Measurements from ENCODE around the gene MAJIN. TPM values are rescaled to one million over a fixed set of nuclear protein-coding genes. Genes with fewer than 3 reads are reported as not detected.

MAJIN gene
- total and polyA plus RNA-seq, 9 of the 15 experiments (the other 6 are each of a cell fraction or from before 2014, with no cell fraction given), result 0.17 to 0.83 (median 0.24) TPM; not detected in 2

- TF ChIP-seq, protein P1, sequence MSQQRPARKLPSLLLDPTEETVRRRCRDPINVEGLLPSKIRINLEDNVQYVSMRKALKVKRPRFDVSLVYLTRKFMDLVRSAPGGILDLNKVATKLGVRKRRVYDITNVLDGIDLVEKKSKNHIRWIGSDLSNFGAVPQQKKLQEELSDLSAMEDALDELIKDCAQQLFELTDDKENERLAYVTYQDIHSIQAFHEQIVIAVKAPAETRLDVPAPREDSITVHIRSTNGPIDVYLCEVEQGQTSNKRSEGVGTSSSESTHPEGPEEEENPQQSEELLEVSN (IDR thresholded peaks at IDR 0.05; ENCODE audit: borderline replicate concordance in 1 of 2, extremely low read depth in 1 of 2, insufficient read depth in 1 of 2, insufficient read length in 1 of 2, low read depth in 1 of 2, low read length in 1 of 2, poor library complexity in 1 of 2, severe bottlenecking in 1 of 2), result peak; percentile 28 to 54
- peak; percentile 84 to 92; a peak in 3 of 4 replicates for TF ChIP-seq ARNT (IDR thresholded peaks at IDR 0.05)
- TF ChIP-seq NRF1 (conservative IDR thresholded peaks at IDR 0.05 in 1 of 2, IDR thresholded peaks at IDR 0.05 in 1 of 2), result peak; percentile 55 to 66
- TF ChIP-seq, protein P2, sequence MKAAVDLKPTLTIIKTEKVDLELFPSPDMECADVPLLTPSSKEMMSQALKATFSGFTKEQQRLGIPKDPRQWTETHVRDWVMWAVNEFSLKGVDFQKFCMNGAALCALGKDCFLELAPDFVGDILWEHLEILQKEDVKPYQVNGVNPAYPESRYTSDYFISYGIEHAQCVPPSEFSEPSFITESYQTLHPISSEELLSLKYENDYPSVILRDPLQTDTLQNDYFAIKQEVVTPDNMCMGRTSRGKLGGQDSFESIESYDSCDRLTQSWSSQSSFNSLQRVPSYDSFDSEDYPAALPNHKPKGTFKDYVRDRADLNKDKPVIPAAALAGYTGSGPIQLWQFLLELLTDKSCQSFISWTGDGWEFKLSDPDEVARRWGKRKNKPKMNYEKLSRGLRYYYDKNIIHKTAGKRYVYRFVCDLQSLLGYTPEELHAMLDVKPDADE (conservative IDR thresholded peaks at IDR 0.05; ENCODE audit: control insufficient read depth, low read depth, low read length), result 0 out of 2 replicates have a peak, but pooled peaks have one; percentile 58
- TF ChIP-seq CHAMP1 (IDR thresholded peaks at IDR 0.05), result no peak; the same call in 1 of the 2 replicates
- TF ChIP-seq SNIP1 (IDR thresholded peaks at IDR 0.05; ENCODE audit: low read depth), result no peak
- peak; percentile 89 to 97 for TF ChIP-seq TRIM24 (IDR thresholded peaks at IDR 0.05)
- TF ChIP-seq ZFP30 (CRISPR knock-in tag; IDR thresholded peaks at IDR 0.05; ENCODE audit: borderline replicate concordance), result no peak
- no peak for TF ChIP-seq CEBPB (tag; IDR thresholded peaks at IDR 0.05)
- no peak for TF ChIP-seq KLF13 (tag; IDR thresholded peaks at IDR 0.05; ENCODE audit: borderline replicate concordance, low read depth)
- no peak for TF ChIP-seq ZNF274 (IDR thresholded peaks at IDR 0.05; ENCODE audit: borderline replicate concordance, low read depth, low read length)
- TF ChIP-seq ZBTB34 (CRISPR knock-in tag; IDR thresholded peaks at IDR 0.05), result no peak
- TF ChIP-seq, protein P3, sequence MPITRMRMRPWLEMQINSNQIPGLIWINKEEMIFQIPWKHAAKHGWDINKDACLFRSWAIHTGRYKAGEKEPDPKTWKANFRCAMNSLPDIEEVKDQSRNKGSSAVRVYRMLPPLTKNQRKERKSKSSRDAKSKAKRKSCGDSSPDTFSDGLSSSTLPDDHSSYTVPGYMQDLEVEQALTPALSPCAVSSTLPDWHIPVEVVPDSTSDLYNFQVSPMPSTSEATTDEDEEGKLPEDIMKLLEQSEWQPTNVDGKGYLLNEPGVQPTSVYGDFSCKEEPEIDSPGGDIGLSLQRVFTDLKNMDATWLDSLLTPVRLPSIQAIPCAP (CRISPR knock-in tag; IDR thresholded peaks at IDR 0.05; ENCODE audit: borderline replicate concordance), result no peak
- TF ChIP-seq MTA1 (IDR thresholded peaks at IDR 0.05; ENCODE audit: borderline replicate concordance), result peak; percentile 89
- no peak for TF ChIP-seq ZKSCAN8 (CRISPR knock-in tag; IDR thresholded peaks at IDR 0.05)
- TF ChIP-seq PURB (CRISPR knock-in tag; IDR thresholded peaks at IDR 0.05; ENCODE audit: low read depth), result no peak
- no peak for TF ChIP-seq ZNF507 (tag; conservative IDR thresholded peaks at IDR 0.05)
- TF ChIP-seq HCFC1 (IDR thresholded peaks at IDR 0.05; ENCODE audit: low read depth, low read length), result no peak
- TF ChIP-seq CBFA2T2 (conservative IDR thresholded peaks at IDR 0.05), result peak; percentile 98
- TF ChIP-seq RBM25 (IDR thresholded peaks at IDR 0.05; ENCODE audit: low read depth, low read length, severe bottlenecking), result peak; percentile 86
Measured at GRCh38 chr11:64888729-64889511, 83.0 kb downstream of the MAJIN start (continued).

All from K562 (cell line).